PC-3 (cell line): ENCODE results near the gene SNX8. TPM values are rescaled to one million over a fixed set of nuclear protein-coding genes. Genes with fewer than 3 reads are reported as not detected.

ENCODE experiments used
- ATAC-seq: fragments of 200-7000 bp; cut with Tn5 transposase; 2 replicates; pipeline ENCODE4 v1.9.1; 2020; ENCODE audit warnings: mild to moderate bottlenecking, moderate library complexity
- BruUV-seq: library from RNA; stranded (reverse); fragments of 400-500 nt; replicated peaks from 2 replicates; lab custom pipeline; 2021; lab: Mats Ljungman, UMichigan
- CTCF ChIA-PET: fragments of 300-600 bp; sonication (Branson Sonifier 250); formaldehyde crosslinking; loops from one replicate; lab custom pipeline; 2022; ENCODE audit warnings: antibody characterized with exemption; lab: Charles Lee
- POLR2A ChIA-PET: fragments of 300-600 bp; sonication (Branson Sonifier 250); formaldehyde crosslinking; loops from one replicate; lab custom pipeline; 2022; ENCODE audit warnings: antibody characterized with exemption; ENCODE audit not compliant: unreplicated experiment; lab: Charles Lee
- DNase-seq: peaks from one replicate; pipeline ENCODE4 v3.0.0-alpha.2; 2015
- H2AFZ ChIP-seq: fragments of 300-600 bp; sonication (generic); 2 replicates; pipeline ENCODE4 v1.6.0; 2016; ENCODE audit warnings: antibody characterized with exemption, low read length
- H3F3A ChIP-seq: fragments of 300-600 bp; sonication (generic); one replicate; pipeline ENCODE4 v1.6.0; 2017; ENCODE audit warnings: antibody characterized with exemption, low read length, control low read depth, mild to moderate bottlenecking; ENCODE audit not compliant: unreplicated experiment
- H3K27ac ChIP-seq: fragments of 300-600 bp; sonication (generic); 2 replicates; pipeline ENCODE4 v1.5.1; 2016; ENCODE audit warnings: mild to moderate bottlenecking, low read length
- H3K27me3 ChIP-seq: fragments of 300-600 bp; sonication (generic); 2 replicates; pipeline ENCODE4 v1.6.1; 2016; ENCODE audit warnings: low read length, mixed read lengths
- H3K36me3 ChIP-seq: fragments of 300-600 bp; sonication (generic); 2 replicates; pipeline ENCODE4 v1.6.1; 2016; ENCODE audit warnings: low read depth, mixed run types, low read length, mixed read lengths
- H3K4me1 ChIP-seq: fragments of 300-600 bp; sonication (generic); 2 replicates; pipeline ENCODE4 v1.5.1; 2016; ENCODE audit warnings: low read length; ENCODE audit not compliant: insufficient read depth
- H3K4me2 ChIP-seq: fragments of 300-600 bp; sonication (generic); 2 replicates; pipeline ENCODE4 v1.6.0; 2016; ENCODE audit warnings: low read length
- H3K4me3 ChIP-seq: fragments of 300-600 bp; sonication (generic); 2 replicates; pipeline ENCODE4 v1.5.1; 2016; ENCODE audit warnings: mild to moderate bottlenecking, low read length, mixed read lengths
- H3K79me2 ChIP-seq: fragments of 300-600 bp; sonication (generic); 2 replicates; pipeline ENCODE4 v1.6.1; 2017; ENCODE audit warnings: low read length, mixed read lengths
- H3K9ac ChIP-seq: fragments of 300-600 bp; sonication (generic); 2 replicates; pipeline ENCODE4 v1.6.0; 2016; ENCODE audit warnings: mild to moderate bottlenecking, low read length
- H3K9me2 ChIP-seq: fragments of 300-600 bp; sonication (generic); replicated peaks from 2 replicates; pipeline ENCODE4 v1.6.1; 2016; ENCODE audit warnings: mixed run types, low read length, mixed read lengths
- H3K9me3 ChIP-seq: fragments of 300-600 bp; sonication (generic); 2 replicates; pipeline ENCODE4 v1.6.1; 2016; ENCODE audit warnings: low read length, mixed read lengths
- H4K20me1 ChIP-seq: fragments of 300-600 bp; sonication (generic); 2 replicates; pipeline ENCODE4 v1.6.1; 2016; ENCODE audit warnings: low read length, mixed read lengths
- CTCF ChIP-seq: fragments of 300-600 bp; sonication (generic); conservative IDR thresholded peaks from 2 replicates; pipeline ENCODE4 v1.5.1; 2017; ENCODE audit warnings: antibody characterized with exemption, low read depth, mild to moderate bottlenecking, low read length
- EZH2 ChIP-seq: fragments of 300-600 bp; sonication (generic); IDR thresholded peaks from one replicate; pipeline ENCODE4 v1.6.1; 2017; ENCODE audit warnings: antibody characterized with exemption, mild to moderate bottlenecking, low read length; ENCODE audit not compliant: unreplicated experiment
- EZH2phosphoT487 ChIP-seq: fragments of 300-600 bp; sonication (generic); IDR thresholded peaks from 2 replicates; pipeline ENCODE4 v1.6.1; 2018; ENCODE audit warnings: mild to moderate bottlenecking, antibody characterized with exemption, low read length, borderline replicate concordance
- intact Hi-C: fragments of 100-400 bp; cut with micrococcal nuclease; formaldehyde crosslinking; loops from 2 replicates; pipeline ENCODE4 v1.9.0; 2023
- total RNA-seq: library from RNA; depleted of rRNA; stranded (reverse); fragments of >200 nt; gene quantifications from 2 replicates; pipeline ENCODE4 v1.2.3, GENCODE V29; 2014

Gene SNX8
- total RNA-seq, 1 experiment from 2014 or later, result 12.3 TPM

DNA sequence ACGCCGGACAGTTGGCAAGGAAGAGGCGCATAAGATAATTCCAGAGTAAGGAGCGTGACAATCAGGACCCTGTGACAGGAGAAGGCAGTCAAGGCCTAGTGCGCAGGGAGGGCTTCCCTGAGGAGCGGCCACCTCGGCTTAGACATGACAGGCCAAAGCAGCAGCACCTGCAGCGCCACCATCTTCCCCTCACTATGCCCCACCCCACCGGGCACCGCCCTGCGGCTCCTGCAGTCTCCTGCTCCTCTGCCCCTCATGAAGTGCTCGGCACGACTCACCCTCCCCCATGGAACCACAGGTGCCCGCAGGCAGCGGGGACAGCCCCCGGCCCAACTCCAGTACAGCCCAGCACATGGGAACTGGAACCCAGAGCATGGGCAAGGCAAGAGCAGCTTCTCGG, 93.3 kb downstream of the SNX8 start:
- Histone ChIP-seq H3K36me3 (peaks cover 33% of the 10 kb centered on the region), H3K79me2 (peaks cover 26% of the 10 kb centered on the region), H3K4me1 (peaks cover 22% of the 10 kb centered on the region), H3K4me2 (no peak overlapping the region), H3K4me3 (no peak overlapping the region), H2AFZ (no peak overlapping the region), H3K27me3 (no peaks in the 10 kb centered on the region), H3F3A (no peaks in the 10 kb centered on the region), H3K9me2 (no peaks in the 10 kb centered on the region), H3K9ac (no peak overlapping the region), H3K27ac (no peak overlapping the region), H4K20me1 (no peaks in the 10 kb centered on the region), H3K9me3 (no peaks in the 10 kb centered on the region)
- ChIA-PET POLR2A (no interaction called here), CTCF (no interaction called here)
- TF ChIP-seq EZH2phosphoT487 (no peak), CTCF (no peak), EZH2 (no peak)
- intact Hi-C loops, result no loop called here
- ATAC-seq (no peak), DNase-seq (no peak)
- BruUV-seq, result no TSS peak

DNA sequence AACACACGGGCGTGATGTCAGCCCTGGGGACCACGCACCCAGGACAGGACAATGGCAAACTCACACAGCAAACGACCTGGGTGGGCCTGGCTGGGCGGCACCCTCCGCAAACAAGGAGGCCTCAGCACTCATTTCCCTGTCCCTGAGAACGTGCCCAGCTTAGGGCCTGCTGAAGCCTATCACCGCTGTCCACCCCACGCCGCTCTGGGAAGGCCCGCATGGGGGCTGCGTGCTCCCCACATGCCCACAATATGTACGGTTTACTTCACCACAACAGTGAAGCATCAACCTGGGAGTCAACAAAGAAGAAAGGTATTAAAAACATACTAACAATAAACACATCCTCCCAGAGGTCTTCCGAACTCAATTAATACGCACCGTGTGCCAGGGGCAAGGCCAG, 93.7 kb downstream of the SNX8 start:
- peaks cover 26% of the 10 kb centered on the region for H3K79me2 ChIP-seq
- H3K9me2 ChIP-seq, result no peaks in the 10 kb centered on the region
- BruUV-seq, result no TSS peak
- H3K4me1 ChIP-seq, result peaks cover 18% of the 10 kb centered on the region
- H3K27ac ChIP-seq, result no peak overlapping the region
- peaks cover 35% of the 10 kb centered on the region for H3K36me3 ChIP-seq
- no peak for ATAC-seq
- H2AFZ ChIP-seq, result no peak overlapping the region
- DNase-seq, result no peak
- no peaks in the 10 kb centered on the region for H3K27me3 ChIP-seq
- CTCF ChIA-PET, result no interaction called here
- no peak overlapping the region for H3K4me2 ChIP-seq
- no peaks in the 10 kb centered on the region for H3F3A ChIP-seq
- POLR2A ChIA-PET, result no interaction called here
- H4K20me1 ChIP-seq, result no peaks in the 10 kb centered on the region
- no peaks in the 10 kb centered on the region for H3K9me3 ChIP-seq
- TF ChIP-seq EZH2phosphoT487, result no peak
- TF ChIP-seq CTCF, result no peak
- TF ChIP-seq EZH2, result no peak
- H3K4me3 ChIP-seq, result no peak overlapping the region
- intact Hi-C loops, result no loop called here
- H3K9ac ChIP-seq, result no peak overlapping the region

DNA sequence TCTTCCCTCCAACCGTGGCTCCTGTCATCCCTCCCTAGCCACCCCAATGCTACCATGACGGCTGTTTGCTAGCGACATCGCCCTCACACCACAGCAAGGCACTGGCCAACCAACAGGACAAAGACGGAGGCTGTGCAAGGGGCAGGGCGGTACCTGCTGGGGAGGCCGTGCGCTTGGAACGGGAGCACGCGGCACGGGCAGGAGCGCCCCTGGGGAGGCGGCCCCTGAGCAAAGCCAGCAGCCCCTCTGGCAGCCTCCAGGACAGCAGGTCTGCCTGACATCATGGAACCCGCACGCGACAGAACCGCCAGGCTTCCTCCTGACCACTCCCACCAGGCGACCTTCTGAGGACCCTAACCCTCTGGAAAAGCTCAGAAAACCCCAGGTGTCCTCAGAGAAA, 94.2 kb downstream of the SNX8 start:
- no peak for TF ChIP-seq CTCF
- no peak for TF ChIP-seq EZH2phosphoT487
- no peak for TF ChIP-seq EZH2
- DNase-seq (no peak), ATAC-seq (no peak)
- peaks cover 13% of the 10 kb centered on the region for H3K4me1 ChIP-seq
- no peaks in the 10 kb centered on the region for H4K20me1 ChIP-seq
- no peak overlapping the region for H3K4me2 ChIP-seq
- CTCF ChIA-PET, result no interaction called here
- BruUV-seq, result no TSS peak
- no peaks in the 10 kb centered on the region for H3K9me3 ChIP-seq
- POLR2A ChIA-PET, result no interaction called here
- intact Hi-C loops, result no loop called here
- no peak overlapping the region for H2AFZ ChIP-seq
- peaks cover 26% of the 10 kb centered on the region for H3K79me2 ChIP-seq
- no peak overlapping the region for H3K27ac ChIP-seq
- H3K9ac ChIP-seq, result no peak overlapping the region
- H3K27me3 ChIP-seq, result no peaks in the 10 kb centered on the region
- no peaks in the 10 kb centered on the region for H3F3A ChIP-seq
- peaks cover 37% of the 10 kb centered on the region for H3K36me3 ChIP-seq
- no peaks in the 10 kb centered on the region for H3K9me2 ChIP-seq
- H3K4me3 ChIP-seq, result no peak overlapping the region
